GM12865 (cell line): ENCODE measurements around the gene SERGEF.
"Not testable (repeated sequence)": the region's sequence is repeated elsewhere in the genome, so short reads cannot be mapped to it uniquely, and the experiment has no call there.

Source experiments
- DNase-seq: peaks from one replicate; pipeline ENCODE4 v3.0.0; 2010; ENCODE audit warnings: low read depth
- H3K4me3 ChIP-seq: 2 replicates; pipeline ENCODE4 v1.5.1; 2011; ENCODE audit warnings: mild to moderate bottlenecking, low read depth, low read length, control low read depth
- CTCF ChIP-seq: IDR thresholded peaks from 2 replicates; pipeline ENCODE4 v1.5.1; 2011; ENCODE audit warnings: low read length, control low read depth, low read depth, inconsistent platforms; ENCODE audit not compliant: insufficient read depth; ENCODE audit errors: missing control alignments

SERGEF gene

GRCh38 chr11:17898782-17899181, 114.1 kb downstream of the SERGEF start:
- no peak for DNase-seq
- no peak overlapping the region for H3K4me3 ChIP-seq

GRCh38 chr11:17898071-17898470, 114.8 kb downstream of the SERGEF start:
- H3K4me3 ChIP-seq: no peak overlapping the region
- TF ChIP-seq CTCF: no peak
- DNase-seq: no peak

More at GRCh38 chr11:17898782-17899181, 114.1 kb downstream of the SERGEF start:
- no peak for TF ChIP-seq CTCF

- no peak for DNase-seq
- no peak overlapping the region for H3K4me3 ChIP-seq
- no peak for TF ChIP-seq CTCF
Observed at GRCh38 chr11:17897495-17897894, 115.4 kb downstream of the SERGEF start.

GRCh38 chr11:17896496-17897151, 116.2 kb downstream of the SERGEF start:
- not testable (repeated sequence) for H3K4me3 ChIP-seq, DNase-seq

GRCh38 chr11:17894929-17895658, 117.8 kb downstream of the SERGEF start:
- DNase-seq: no peak
- H3K4me3 ChIP-seq: no peak overlapping the region
- no peak for TF ChIP-seq CTCF

GRCh38 chr11:17892409-17892808, 120.4 kb downstream of the SERGEF start:
- no peak for DNase-seq
- TF ChIP-seq CTCF: no peak
- no peak overlapping the region for H3K4me3 ChIP-seq

GRCh38 chr11:17890325-17890724, 122.5 kb downstream of the SERGEF start:
- no peak for TF ChIP-seq CTCF
- no peak for DNase-seq
- no peak overlapping the region for H3K4me3 ChIP-seq
